Osteocyte (in vitro differentiated cells): ENCODE measurements around the gene LRRC28. TPM values are rescaled to one million over a fixed set of nuclear protein-coding genes. Genes with fewer than 3 reads are reported as not detected.

Experiments
- DNase-seq: peaks from one replicate; pipeline ENCODE4 v3.0.0; 2021; ENCODE audit warnings: mixed read lengths; ENCODE audit not compliant: unreplicated experiment; ENCODE audit errors: extremely low spot score
- H3K27ac Mint-ChIP-seq: one replicate; pipeline ENCODE4 v1.8.0; 2021; ENCODE audit warnings: mild to moderate bottlenecking, mixed read lengths; ENCODE audit not compliant: unreplicated experiment
- H3K27me3 Mint-ChIP-seq: one replicate; pipeline ENCODE4 v1.8.0; 2021; ENCODE audit warnings: mixed read lengths; ENCODE audit not compliant: unreplicated experiment
- H3K36me3 Mint-ChIP-seq: one replicate; pipeline ENCODE4 v1.8.0; 2021; ENCODE audit warnings: mixed read lengths; ENCODE audit not compliant: unreplicated experiment
- H3K4me1 Mint-ChIP-seq: one replicate; pipeline ENCODE4 v1.8.0; 2021; ENCODE audit warnings: mixed read lengths; ENCODE audit not compliant: unreplicated experiment
- H3K4me3 Mint-ChIP-seq: one replicate; pipeline ENCODE4 v1.8.0; 2021; ENCODE audit warnings: mild to moderate bottlenecking, moderate library complexity, mixed read lengths; ENCODE audit not compliant: unreplicated experiment
- H3K9me3 Mint-ChIP-seq: one replicate; pipeline ENCODE4 v1.8.0; 2021; ENCODE audit warnings: mixed read lengths; ENCODE audit not compliant: unreplicated experiment
- total RNA-seq: library from RNA; stranded (reverse); gene quantifications from 2 replicates; pipeline ENCODE4 v1.2.1, GENCODE V29; 2021
- TF ChIP-seq, protein P1 (sequence below): fragments of 200-600 bp; sonication (generic); IDR thresholded peaks from 2 replicates; pipeline ENCODE4 v1.5.0; 2021; ENCODE audit warnings: antibody characterized with exemption, mild to moderate bottlenecking, moderate library complexity

LRRC28 gene
- total RNA-seq, 1 donor from 2014 or later = 27.4 TPM

- H3K36me3 Mint-ChIP-seq = no peaks in the 10 kb centered on the region
- TF ChIP-seq, protein P1, sequence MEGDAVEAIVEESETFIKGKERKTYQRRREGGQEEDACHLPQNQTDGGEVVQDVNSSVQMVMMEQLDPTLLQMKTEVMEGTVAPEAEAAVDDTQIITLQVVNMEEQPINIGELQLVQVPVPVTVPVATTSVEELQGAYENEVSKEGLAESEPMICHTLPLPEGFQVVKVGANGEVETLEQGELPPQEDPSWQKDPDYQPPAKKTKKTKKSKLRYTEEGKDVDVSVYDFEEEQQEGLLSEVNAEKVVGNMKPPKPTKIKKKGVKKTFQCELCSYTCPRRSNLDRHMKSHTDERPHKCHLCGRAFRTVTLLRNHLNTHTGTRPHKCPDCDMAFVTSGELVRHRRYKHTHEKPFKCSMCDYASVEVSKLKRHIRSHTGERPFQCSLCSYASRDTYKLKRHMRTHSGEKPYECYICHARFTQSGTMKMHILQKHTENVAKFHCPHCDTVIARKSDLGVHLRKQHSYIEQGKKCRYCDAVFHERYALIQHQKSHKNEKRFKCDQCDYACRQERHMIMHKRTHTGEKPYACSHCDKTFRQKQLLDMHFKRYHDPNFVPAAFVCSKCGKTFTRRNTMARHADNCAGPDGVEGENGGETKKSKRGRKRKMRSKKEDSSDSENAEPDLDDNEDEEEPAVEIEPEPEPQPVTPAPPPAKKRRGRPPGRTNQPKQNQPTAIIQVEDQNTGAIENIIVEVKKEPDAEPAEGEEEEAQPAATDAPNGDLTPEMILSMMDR = no peak
- peaks cover 32% of the 10 kb centered on the region for H3K4me1 Mint-ChIP-seq
- H3K4me3 Mint-ChIP-seq = no peak within 1 kb of the TSS
- H3K27ac Mint-ChIP-seq = peak within 1 kb of the TSS; percentile 96
- H3K27me3 Mint-ChIP-seq = no peaks in the 10 kb centered on the region
- no peak for DNase-seq
- no peaks in the 10 kb centered on the region for H3K9me3 Mint-ChIP-seq
Measured at GRCh38 chr15:99249270-99249841, 1.9 kb upstream of the LRRC28 start, which contains the start of gene TTC23. TTC23 (minus strand) TSS chr15:99249581; CDS start chr15:99228712, 20,869 bp downstream.

DNA sequence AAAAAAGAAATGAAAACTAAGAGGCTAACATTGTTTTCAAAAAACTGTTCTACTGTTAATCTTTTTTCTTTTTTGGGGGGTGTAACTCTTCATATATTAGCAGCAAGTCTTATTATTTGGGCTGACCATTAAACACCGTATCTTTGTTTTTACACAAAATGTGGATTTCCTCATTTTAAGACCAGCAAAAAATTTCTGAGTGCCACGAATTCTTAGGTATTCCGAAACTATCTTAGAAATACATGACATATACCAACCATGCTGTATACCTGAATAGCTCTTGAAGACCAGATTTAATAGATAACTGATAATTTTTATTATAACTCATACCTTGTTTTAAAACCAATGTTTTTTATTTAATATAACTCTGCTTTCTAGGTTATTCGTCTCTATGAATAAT is 1.3 kb upstream of the LRRC28 start:
- no peaks in the 10 kb centered on the region for H3K9me3 Mint-ChIP-seq
- H3K4me3 Mint-ChIP-seq = no peak overlapping the region
- peaks cover 32% of the 10 kb centered on the region for H3K4me1 Mint-ChIP-seq
- TF ChIP-seq, protein P1 = no peak
- no peaks in the 10 kb centered on the region for H3K27me3 Mint-ChIP-seq
- no peak for DNase-seq
- no peaks in the 10 kb centered on the region for H3K36me3 Mint-ChIP-seq
- peak overlapping the region; percentile 96 for H3K27ac Mint-ChIP-seq

DNA sequence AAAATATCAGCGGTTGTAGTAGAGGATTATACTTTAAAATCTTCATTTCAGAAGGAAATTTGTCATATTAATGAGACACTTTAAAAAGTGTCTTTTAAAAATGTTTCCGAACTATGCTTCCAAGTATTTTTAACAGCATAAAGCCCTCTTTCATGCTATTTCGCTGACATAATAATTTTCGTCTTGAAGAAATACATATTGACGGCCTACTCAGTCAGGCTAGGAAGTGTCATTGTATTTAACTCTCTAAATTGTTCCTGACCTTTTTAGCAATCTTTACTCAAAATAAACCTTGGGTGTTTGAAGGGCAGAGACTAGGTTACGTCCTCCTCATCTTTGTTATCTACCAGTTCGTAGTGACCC is 806 bp upstream of the LRRC28 start:
- Mint-ChIP-seq H3K4me3 (no peak overlapping the region), H3K36me3 (no peaks in the 10 kb centered on the region), H3K27me3 (no peaks in the 10 kb centered on the region), H3K9me3 (no peaks in the 10 kb centered on the region), H3K27ac (peak overlapping the region; percentile 96), H3K4me1 (peaks cover 32% of the 10 kb centered on the region)
- no peak for DNase-seq
- TF ChIP-seq, protein P1 = no peak

DNA sequence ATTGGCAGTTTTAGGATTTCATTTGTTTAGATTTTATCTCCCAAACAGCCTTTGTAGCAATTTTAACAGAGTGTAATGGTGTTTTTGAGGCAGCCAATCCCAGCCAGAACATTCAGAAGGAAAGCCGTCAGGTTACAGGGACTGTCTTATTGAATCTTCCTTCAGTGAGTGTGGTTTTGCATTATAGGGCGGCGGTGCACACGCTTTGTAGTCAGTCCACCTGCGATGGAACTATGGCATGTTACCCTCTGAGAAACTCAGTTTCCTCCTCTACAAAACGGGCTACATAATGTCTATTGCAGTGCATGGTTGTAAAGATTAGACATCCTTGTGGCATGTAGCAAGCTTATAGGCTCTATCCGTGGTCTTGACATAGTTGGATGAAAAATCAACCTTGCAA is 1.0 kb downstream of the LRRC28 start:
- H3K4me1 Mint-ChIP-seq = peaks cover 34% of the 10 kb centered on the region
- peaks cover 8% of the 10 kb centered on the region for H3K36me3 Mint-ChIP-seq
- no peaks in the 10 kb centered on the region for H3K9me3 Mint-ChIP-seq
- peak overlapping the region; percentile 79 for H3K4me3 Mint-ChIP-seq
- TF ChIP-seq, protein P1 = no peak
- H3K27me3 Mint-ChIP-seq = no peaks in the 10 kb centered on the region
- H3K27ac Mint-ChIP-seq = no peak overlapping the region
- no peak for DNase-seq

- Mint-ChIP-seq H3K36me3 (peaks cover 15% of the 10 kb centered on the region), H3K4me1 (peaks cover 32% of the 10 kb centered on the region), H3K27me3 (no peaks in the 10 kb centered on the region), H3K4me3 (no peak overlapping the region), H3K27ac (no peak overlapping the region), H3K9me3 (no peaks in the 10 kb centered on the region)
- DNase-seq = no peak
- TF ChIP-seq, protein P1 = no peak
Measured at GRCh38 chr15:99253381-99254090, 2.3 kb downstream of the LRRC28 start.
